Lung (tissue), 12 donors: ENCODE measurements around the gene TNFSF10. TPM values are rescaled to one million over a fixed set of nuclear protein-coding genes. Genes with fewer than 3 reads are reported as not detected.

Experiments used
- ATAC-seq: fragments of 200-7000 bp; cut with Tn5 transposase; one replicate; pipeline ENCODE4 v1.9.1; 2020; ENCODE audit warnings: moderate number of reproducible peaks; ENCODE audit not compliant: insufficient read depth, low FRiP score
- DNase-seq, 3 donors: peaks; one replicate each; pipeline ENCODE4 v3.0.0-alpha.2; 2013 to 2017
- H3K27ac ChIP-seq, 2 donors: one replicate each; pipeline ENCODE4 v1.5.1; 2013; ENCODE audit warnings: mild to moderate bottlenecking in 2 of 2, moderate library complexity in 2 of 2, control low read depth in 1 of 2, inconsistent platforms in 1 of 2, low read depth in 1 of 2, low read length in 1 of 2
- H3K27me3 ChIP-seq, 3 donors: one replicate each; pipeline ENCODE4 v1.5.1; 2013; ENCODE audit warnings: low read length in 2 of 3; ENCODE audit not compliant: control insufficient read depth in 3 of 3, insufficient read depth in 3 of 3
- H3K36me3 ChIP-seq, 4 donors: one replicate each; pipeline ENCODE4 v1.5.1; 2013; ENCODE audit warnings: low read length in 4 of 4, mild to moderate bottlenecking in 1 of 4, moderate library complexity in 1 of 4; ENCODE audit not compliant: control insufficient read depth in 4 of 4, insufficient read depth in 4 of 4
- H3K4me1 ChIP-seq, 5 donors: one replicate each; pipeline ENCODE4 v1.5.1; 2013; ENCODE audit warnings: low read length in 5 of 5, mild to moderate bottlenecking in 2 of 5, moderate library complexity in 1 of 5; ENCODE audit not compliant: control insufficient read depth in 5 of 5, insufficient read depth in 5 of 5
- H3K4me3 ChIP-seq: one replicate; pipeline ENCODE4 v1.5.1; 2013; ENCODE audit warnings: mild to moderate bottlenecking, control low read depth, moderate library complexity
- H3K9ac ChIP-seq, 2 donors: one replicate each; pipeline ENCODE4 v1.5.1; 2013; ENCODE audit warnings: low read length in 2 of 2, control low read depth in 1 of 2; ENCODE audit not compliant: insufficient read depth in 1 of 2
- H3K9me3 ChIP-seq, 4 donors: one replicate each; pipeline ENCODE4 v1.5.1; 2013; ENCODE audit warnings: low read length in 3 of 4, mild to moderate bottlenecking in 1 of 4, moderate library complexity in 1 of 4; ENCODE audit not compliant: control insufficient read depth in 4 of 4, insufficient read depth in 3 of 4
- CTCF ChIP-seq: IDR thresholded peaks from 2 replicates; pipeline ENCODE4 v1.5.1; 2012; ENCODE audit warnings: mild to moderate bottlenecking; ENCODE audit errors: control extremely low read depth, extremely low read depth
- WGBS, 2 donors: extraction: QIAGEN DNeasy Blood & Tissue Kit; methylation state at CpG; one replicate each; pipeline ENCODE4 v1.1.7; 2013; 5-methylcytosine and 5-hydroxymethylcytosine counted together
- polyA plus RNA-seq, 2 donors: library from polyadenylated mRNA; stranded (reverse); fragments of 200-250 nt; gene quantifications; one replicate each; pipeline ENCODE4 v1.2.1, GENCODE V29; 2013
- total RNA-seq, 2 donors: library from RNA; depleted of rRNA in 1 of 2; stranded (reverse); fragments of >200 nt in 1 of 2; gene quantifications; one replicate each; pipeline ENCODE4 v1.2.1, GENCODE V29; 2014 to 2021
- donor health status: control.
- donor health status: control.
- donor health status: Bipolar disorder and iron deficiency.
- donor health status: healthy.
- donor health status: DM: yes; HTN: yes; CAD: no.

Gene TNFSF10
- total and polyA plus RNA-seq, 4 donors: 22.9 to 107 (median 60.0) TPM

- no peaks in the 10 kb centered on the region for H3K9me3 ChIP-seq
- H3K4me3 ChIP-seq: no peak overlapping the region
- H3K4me1 ChIP-seq: peaks cover 0 to 6% (median 0%) of the 10 kb centered on the region in 5 donors
- TF ChIP-seq CTCF: no peak
- no peak overlapping the region for H3K9ac ChIP-seq
- no peaks in the 10 kb centered on the region for H3K27me3 ChIP-seq
- DNase-seq (no peak), ATAC-seq (peak; percentile 12)
- peak overlapping the region in 1 of 2 donors; percentile 21 for H3K27ac ChIP-seq
- H3K36me3 ChIP-seq: no peaks in the 10 kb centered on the region
- 40 to 62% methylated on average over 3 of the region's 3 CpGs for WGBS, 2 donors
Observed at GRCh38 chr3:172557515-172558220, 34.4 kb upstream of the TNFSF10 start.

- Histone ChIP-seq H3K4me1 (no peaks in the 10 kb centered on the region), H3K27me3 (no peaks in the 10 kb centered on the region), H3K9me3 (no peaks in the 10 kb centered on the region), H3K9ac (no peak overlapping the region), H3K27ac (no peak overlapping the region), H3K4me3 (no peak overlapping the region), H3K36me3 (no peaks in the 10 kb centered on the region)
- WGBS, 2 donors: 95 to 99% methylated on average over 6 of the region's 6 CpGs
- no peak for ATAC-seq
- TF ChIP-seq CTCF: no peak
- no peak for DNase-seq
Observed at GRCh38 chr3:172553526-172554252, 30.5 kb upstream of the TNFSF10 start.

GRCh38 chr3:172552607-172553006, 29.4 kb upstream of the TNFSF10 start:
- H3K4me3 ChIP-seq: no peak overlapping the region
- no peak for TF ChIP-seq CTCF
- DNase-seq: no peak
- no peak for ATAC-seq
- H3K27me3 ChIP-seq: no peaks in the 10 kb centered on the region
- no peak overlapping the region for H3K9ac ChIP-seq
- H3K36me3 ChIP-seq: no peaks in the 10 kb centered on the region
- H3K27ac ChIP-seq: no peak overlapping the region
- no peaks in the 10 kb centered on the region for H3K4me1 ChIP-seq
- H3K9me3 ChIP-seq: no peaks in the 10 kb centered on the region
